Gastroesophageal sphincter (tissue), 3 donors: ENCODE data around the gene FAT1.

Experiments
- EP300 ChIP-seq: sonication (generic); formaldehyde crosslinking; IDR thresholded peaks from one replicate; pipeline ENCODE4 v1.6.1; 2017; ENCODE audit warnings: antibody characterized with exemption, mild to moderate bottlenecking
- POLR2A ChIP-seq, 2 donors: fragments of 450-650 bp; IDR thresholded peaks; one replicate each; pipeline ENCODE4 v1.6.1; 2017; ENCODE audit warnings: antibody characterized with exemption in 2 of 2, mild to moderate bottlenecking in 2 of 2, moderate library complexity in 1 of 2
- POLR2AphosphoS5 ChIP-seq: sonication (generic); formaldehyde crosslinking; IDR thresholded peaks from one replicate; pipeline ENCODE4 v1.6.1; 2017; ENCODE audit warnings: antibody characterized with exemption
- TF ChIP-seq, protein P1 (sequence below), 4 experiments: fragments of 200-600 bp in 2 of 4; fragments of 450-650 bp in 2 of 4; sonication (generic) in 1 of 4; IDR thresholded peaks; one replicate each; pipeline ENCODE4 v1.5.1; 2017 to 2019; ENCODE audit warnings: antibody characterized with exemption in 4 of 4, mild to moderate bottlenecking in 2 of 4, moderate library complexity in 2 of 4

- TF ChIP-seq, protein P1, sequence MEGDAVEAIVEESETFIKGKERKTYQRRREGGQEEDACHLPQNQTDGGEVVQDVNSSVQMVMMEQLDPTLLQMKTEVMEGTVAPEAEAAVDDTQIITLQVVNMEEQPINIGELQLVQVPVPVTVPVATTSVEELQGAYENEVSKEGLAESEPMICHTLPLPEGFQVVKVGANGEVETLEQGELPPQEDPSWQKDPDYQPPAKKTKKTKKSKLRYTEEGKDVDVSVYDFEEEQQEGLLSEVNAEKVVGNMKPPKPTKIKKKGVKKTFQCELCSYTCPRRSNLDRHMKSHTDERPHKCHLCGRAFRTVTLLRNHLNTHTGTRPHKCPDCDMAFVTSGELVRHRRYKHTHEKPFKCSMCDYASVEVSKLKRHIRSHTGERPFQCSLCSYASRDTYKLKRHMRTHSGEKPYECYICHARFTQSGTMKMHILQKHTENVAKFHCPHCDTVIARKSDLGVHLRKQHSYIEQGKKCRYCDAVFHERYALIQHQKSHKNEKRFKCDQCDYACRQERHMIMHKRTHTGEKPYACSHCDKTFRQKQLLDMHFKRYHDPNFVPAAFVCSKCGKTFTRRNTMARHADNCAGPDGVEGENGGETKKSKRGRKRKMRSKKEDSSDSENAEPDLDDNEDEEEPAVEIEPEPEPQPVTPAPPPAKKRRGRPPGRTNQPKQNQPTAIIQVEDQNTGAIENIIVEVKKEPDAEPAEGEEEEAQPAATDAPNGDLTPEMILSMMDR (IDR thresholded peaks at IDR 0.05) = no peak
- no peak for TF ChIP-seq EP300
- TF ChIP-seq POLR2AphosphoS5 = peak; percentile 78
- no peak for TF ChIP-seq POLR2A (IDR thresholded peaks at IDR 0.05)
Observed at GRCh38 chr4:186676531-186677161, 47.0 kb downstream of the FAT1 start.
